Measurements from ENCODE around the gene RCAN2. TPM values are rescaled to one million over a fixed set of nuclear protein-coding genes. Genes with fewer than 3 reads are reported as not detected.

Gene RCAN2
- total and polyA plus RNA-seq, 2 experiments from 2014 or later, result 6.0 to 9.3 TPM

- Mint-ChIP-seq H3K4me3 (no peak overlapping the region), H3K36me3 (ENCODE audit: low read depth) (no peaks in the 10 kb centered on the region), H3K4me1 (peaks cover 22% of the 10 kb centered on the region), H3K27me3 (ENCODE audit: insufficient read depth, low read depth, poor library complexity) (peaks cover 7% of the 10 kb centered on the region), H3K9me3 (no peaks in the 10 kb centered on the region; the same call in 2 of the 3 replicates), H3K27ac (no peak overlapping the region)
- TF ChIP-seq STAT1 (IDR thresholded peaks at IDR 0.05; ENCODE audit: unreplicated experiment), result no peak
- TF ChIP-seq EZH2 (IDR thresholded peaks at IDR 0.05; ENCODE audit: low read depth, unreplicated experiment), result no peak
- no peak for TF ChIP-seq CREB1 (CRISPR knock-in tag; IDR thresholded peaks at IDR 0.05; ENCODE audit: low read depth)
- TF ChIP-seq REST (IDR thresholded peaks at IDR 0.05; ENCODE audit: unreplicated experiment), result no peak
- TF ChIP-seq NANOG (IDR thresholded peaks at IDR 0.05; ENCODE audit: borderline replicate concordance), result no peak
- TF ChIP-seq ZNF114 (CRISPR knock-in tag; IDR thresholded peaks at IDR 0.05), result no peak
- no peak for TF ChIP-seq ZNF331 (CRISPR knock-in tag; IDR thresholded peaks at IDR 0.05; ENCODE audit: low read depth)
- no peak for TF ChIP-seq EZH2phosphoT487 (IDR thresholded peaks at IDR 0.05; ENCODE audit: unreplicated experiment)
- no peak for TF ChIP-seq CTCF (conservative IDR thresholded peaks at IDR 0.05; ENCODE audit: low read depth in 2 of 2)
- no peak for TF ChIP-seq POLR2AphosphoS5 (IDR thresholded peaks at IDR 0.05; ENCODE audit: low read depth)
- TF ChIP-seq JUNB (IDR thresholded peaks at IDR 0.05; ENCODE audit: unreplicated experiment), result no peak
- TF ChIP-seq, protein P1, sequence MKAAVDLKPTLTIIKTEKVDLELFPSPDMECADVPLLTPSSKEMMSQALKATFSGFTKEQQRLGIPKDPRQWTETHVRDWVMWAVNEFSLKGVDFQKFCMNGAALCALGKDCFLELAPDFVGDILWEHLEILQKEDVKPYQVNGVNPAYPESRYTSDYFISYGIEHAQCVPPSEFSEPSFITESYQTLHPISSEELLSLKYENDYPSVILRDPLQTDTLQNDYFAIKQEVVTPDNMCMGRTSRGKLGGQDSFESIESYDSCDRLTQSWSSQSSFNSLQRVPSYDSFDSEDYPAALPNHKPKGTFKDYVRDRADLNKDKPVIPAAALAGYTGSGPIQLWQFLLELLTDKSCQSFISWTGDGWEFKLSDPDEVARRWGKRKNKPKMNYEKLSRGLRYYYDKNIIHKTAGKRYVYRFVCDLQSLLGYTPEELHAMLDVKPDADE (IDR thresholded peaks at IDR 0.05), result no peak
- TF ChIP-seq, protein P2, sequence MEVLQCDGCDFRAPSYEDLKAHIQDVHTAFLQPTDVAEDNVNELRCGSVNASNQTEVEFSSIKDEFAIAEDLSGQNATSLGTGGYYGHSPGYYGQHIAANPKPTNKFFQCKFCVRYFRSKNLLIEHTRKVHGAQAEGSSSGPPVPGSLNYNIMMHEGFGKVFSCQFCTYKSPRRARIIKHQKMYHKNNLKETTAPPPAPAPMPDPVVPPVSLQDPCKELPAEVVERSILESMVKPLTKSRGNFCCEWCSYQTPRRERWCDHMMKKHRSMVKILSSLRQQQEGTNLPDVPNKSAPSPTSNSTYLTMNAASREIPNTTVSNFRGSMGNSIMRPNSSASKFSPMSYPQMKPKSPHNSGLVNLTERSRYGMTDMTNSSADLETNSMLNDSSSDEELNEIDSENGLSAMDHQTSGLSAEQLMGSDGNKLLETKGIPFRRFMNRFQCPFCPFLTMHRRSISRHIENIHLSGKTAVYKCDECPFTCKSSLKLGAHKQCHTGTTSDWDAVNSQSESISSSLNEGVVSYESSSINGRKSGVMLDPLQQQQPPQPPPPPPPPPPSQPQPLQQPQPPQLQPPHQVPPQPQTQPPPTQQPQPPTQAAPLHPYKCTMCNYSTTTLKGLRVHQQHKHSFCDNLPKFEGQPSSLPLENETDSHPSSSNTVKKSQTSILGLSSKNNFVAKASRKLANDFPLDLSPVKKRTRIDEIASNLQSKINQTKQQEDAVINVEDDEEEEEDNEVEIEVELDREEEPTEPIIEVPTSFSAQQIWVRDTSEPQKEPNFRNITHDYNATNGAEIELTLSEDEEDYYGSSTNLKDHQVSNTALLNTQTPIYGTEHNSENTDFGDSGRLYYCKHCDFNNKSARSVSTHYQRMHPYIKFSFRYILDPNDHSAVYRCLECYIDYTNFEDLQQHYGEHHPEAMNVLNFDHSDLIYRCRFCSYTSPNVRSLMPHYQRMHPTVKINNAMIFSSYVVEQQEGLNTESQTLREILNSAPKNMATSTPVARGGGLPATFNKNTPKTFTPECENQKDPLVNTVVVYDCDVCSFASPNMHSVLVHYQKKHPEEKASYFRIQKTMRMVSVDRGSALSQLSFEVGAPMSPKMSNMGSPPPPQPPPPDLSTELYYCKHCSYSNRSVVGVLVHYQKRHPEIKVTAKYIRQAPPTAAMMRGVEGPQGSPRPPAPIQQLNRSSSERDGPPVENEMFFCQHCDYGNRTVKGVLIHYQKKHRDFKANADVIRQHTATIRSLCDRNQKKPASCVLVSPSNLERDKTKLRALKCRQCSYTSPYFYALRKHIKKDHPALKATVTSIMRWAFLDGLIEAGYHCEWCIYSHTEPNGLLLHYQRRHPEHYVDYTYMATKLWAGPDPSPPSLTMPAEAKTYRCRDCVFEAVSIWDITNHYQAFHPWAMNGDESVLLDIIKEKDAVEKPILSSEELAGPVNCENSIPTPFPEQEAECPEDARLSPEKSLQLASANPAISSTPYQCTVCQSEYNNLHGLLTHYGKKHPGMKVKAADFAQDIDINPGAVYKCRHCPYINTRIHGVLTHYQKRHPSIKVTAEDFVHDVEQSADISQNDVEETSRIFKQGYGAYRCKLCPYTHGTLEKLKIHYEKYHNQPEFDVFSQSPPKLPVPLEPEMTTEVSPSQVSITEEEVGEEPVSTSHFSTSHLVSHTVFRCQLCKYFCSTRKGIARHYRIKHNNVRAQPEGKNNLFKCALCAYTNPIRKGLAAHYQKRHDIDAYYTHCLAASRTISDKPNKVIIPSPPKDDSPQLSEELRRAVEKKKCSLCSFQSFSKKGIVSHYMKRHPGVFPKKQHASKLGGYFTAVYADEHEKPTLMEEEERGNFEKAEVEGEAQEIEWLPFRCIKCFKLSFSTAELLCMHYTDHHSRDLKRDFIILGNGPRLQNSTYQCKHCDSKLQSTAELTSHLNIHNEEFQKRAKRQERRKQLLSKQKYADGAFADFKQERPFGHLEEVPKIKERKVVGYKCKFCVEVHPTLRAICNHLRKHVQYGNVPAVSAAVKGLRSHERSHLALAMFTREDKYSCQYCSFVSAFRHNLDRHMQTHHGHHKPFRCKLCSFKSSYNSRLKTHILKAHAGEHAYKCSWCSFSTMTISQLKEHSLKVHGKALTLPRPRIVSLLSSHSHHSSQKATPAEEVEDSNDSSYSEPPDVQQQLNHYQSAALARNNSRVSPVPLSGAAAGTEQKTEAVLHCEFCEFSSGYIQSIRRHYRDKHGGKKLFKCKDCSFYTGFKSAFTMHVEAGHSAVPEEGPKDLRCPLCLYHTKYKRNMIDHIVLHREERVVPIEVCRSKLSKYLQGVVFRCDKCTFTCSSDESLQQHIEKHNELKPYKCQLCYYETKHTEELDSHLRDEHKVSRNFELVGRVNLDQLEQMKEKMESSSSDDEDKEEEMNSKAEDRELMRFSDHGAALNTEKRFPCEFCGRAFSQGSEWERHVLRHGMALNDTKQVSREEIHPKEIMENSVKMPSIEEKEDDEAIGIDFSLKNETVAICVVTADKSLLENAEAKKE (CRISPR knock-in tag; IDR thresholded peaks at IDR 0.05), result no peak
- H3K27ac ChIP-seq (ENCODE audit: low read depth), result no peak overlapping the region
- H3K27me3 ChIP-seq (ENCODE audit: insufficient read depth), result no peaks in the 10 kb centered on the region
- no peak for DNase-seq (ENCODE audit: low spot score)
- no peak overlapping the region for H3K4me3 ChIP-seq
- no peaks in the 10 kb centered on the region for H3K36me3 ChIP-seq (ENCODE audit: insufficient read depth)
- peak overlapping the region; percentile 57; the same call in 1 of the 2 replicates for H2AFZ ChIP-seq
- no peaks in the 10 kb centered on the region for H3K79me2 ChIP-seq (replicated peaks; ENCODE audit: insufficient read depth)
- no peaks in the 10 kb centered on the region for H3F3A ChIP-seq (replicated peaks; ENCODE audit: low read depth)
- ATAC-seq, result no peak; the same call in 2 of the 3 replicates
- H3K4me2 ChIP-seq, result peak overlapping the region; percentile 33; the same call in 1 of the 2 replicates
- no peaks in the 10 kb centered on the region for H3K9me2 ChIP-seq (ENCODE audit: insufficient read depth)
- peaks cover 27% of the 10 kb centered on the region for H3K4me1 ChIP-seq (ENCODE audit: insufficient read depth)
- no peaks in the 10 kb centered on the region for H4K20me1 ChIP-seq (replicated peaks; ENCODE audit: insufficient read depth)
Measured at GRCh38 chr6:46530896-46531295, 39.6 kb upstream of the RCAN2 start.
